Osteoblast (primary cell): ENCODE data around the gene SPI1. TPM values are rescaled to one million over a fixed set of nuclear protein-coding genes. Genes with fewer than 3 reads are reported as not detected.

Experiments
- DNase-seq: peaks from one replicate; pipeline ENCODE4 v3.0.0; 2011; ENCODE audit warnings: low spot score, mixed read lengths; ENCODE audit not compliant: insufficient read length; ENCODE audit errors: missing footprints
- H2AFZ ChIP-seq: 2 replicates; pipeline ENCODE4 v1.6.0; 2011; ENCODE audit warnings: mild to moderate bottlenecking, low read length
- H3K27ac ChIP-seq: 2 replicates; pipeline ENCODE4 v1.5.1; 2011; ENCODE audit warnings: mild to moderate bottlenecking, low read depth, low read length, moderate library complexity
- H3K27me3 ChIP-seq: 2 replicates; pipeline ENCODE4 v1.6.0; 2012; ENCODE audit warnings: mild to moderate bottlenecking, control low read depth, inconsistent platforms, low read length, moderate library complexity; ENCODE audit not compliant: insufficient read depth
- H3K36me3 ChIP-seq: 2 replicates; pipeline ENCODE4 v1.5.1; 2011; ENCODE audit warnings: mild to moderate bottlenecking, low read length, control low read depth, moderate library complexity; ENCODE audit not compliant: insufficient read depth
- H3K4me1 ChIP-seq: 2 replicates; pipeline ENCODE4 v1.5.1; 2011; ENCODE audit warnings: mild to moderate bottlenecking, low read length, control low read depth, moderate library complexity; ENCODE audit not compliant: insufficient read depth
- H3K4me2 ChIP-seq: 2 replicates; pipeline ENCODE4 v1.6.0; 2011; ENCODE audit warnings: mild to moderate bottlenecking, low read length; ENCODE audit not compliant: insufficient read depth
- H3K4me3 ChIP-seq: fragments of 200-600 bp; sonication (generic); 3 replicates; pipeline ENCODE4 v1.5.1; 2012; ENCODE audit warnings: mild to moderate bottlenecking, low read length, inconsistent platforms; ENCODE audit not compliant: insufficient read depth
- H3K79me2 ChIP-seq: 2 replicates; pipeline ENCODE4 v1.6.0; 2012; ENCODE audit warnings: mild to moderate bottlenecking, low read length, control low read depth, inconsistent platforms; ENCODE audit not compliant: insufficient read depth
- H3K9me3 ChIP-seq: 2 replicates; pipeline ENCODE4 v1.5.1; 2011; ENCODE audit warnings: low read depth, low read length, control low read depth
- H4K20me1 ChIP-seq: 2 replicates; pipeline ENCODE4 v1.6.0; 2012; ENCODE audit warnings: mild to moderate bottlenecking, low read length, control low read depth; ENCODE audit not compliant: insufficient read depth
- total RNA-seq: library from RNA; depleted of rRNA; stranded (reverse); fragments of >200 nt; gene quantifications from 2 replicates; pipeline ENCODE4 v1.2.3, GENCODE V29; 2012
- TF ChIP-seq, protein P1 (sequence below): IDR thresholded peaks from 2 replicates; pipeline ENCODE4 v1.5.1; 2011; ENCODE audit warnings: mild to moderate bottlenecking, low read depth, low read length, moderate library complexity; ENCODE audit errors: extremely low read depth

SPI1 gene
- total RNA-seq, 1 donor, result not detected

DNA sequence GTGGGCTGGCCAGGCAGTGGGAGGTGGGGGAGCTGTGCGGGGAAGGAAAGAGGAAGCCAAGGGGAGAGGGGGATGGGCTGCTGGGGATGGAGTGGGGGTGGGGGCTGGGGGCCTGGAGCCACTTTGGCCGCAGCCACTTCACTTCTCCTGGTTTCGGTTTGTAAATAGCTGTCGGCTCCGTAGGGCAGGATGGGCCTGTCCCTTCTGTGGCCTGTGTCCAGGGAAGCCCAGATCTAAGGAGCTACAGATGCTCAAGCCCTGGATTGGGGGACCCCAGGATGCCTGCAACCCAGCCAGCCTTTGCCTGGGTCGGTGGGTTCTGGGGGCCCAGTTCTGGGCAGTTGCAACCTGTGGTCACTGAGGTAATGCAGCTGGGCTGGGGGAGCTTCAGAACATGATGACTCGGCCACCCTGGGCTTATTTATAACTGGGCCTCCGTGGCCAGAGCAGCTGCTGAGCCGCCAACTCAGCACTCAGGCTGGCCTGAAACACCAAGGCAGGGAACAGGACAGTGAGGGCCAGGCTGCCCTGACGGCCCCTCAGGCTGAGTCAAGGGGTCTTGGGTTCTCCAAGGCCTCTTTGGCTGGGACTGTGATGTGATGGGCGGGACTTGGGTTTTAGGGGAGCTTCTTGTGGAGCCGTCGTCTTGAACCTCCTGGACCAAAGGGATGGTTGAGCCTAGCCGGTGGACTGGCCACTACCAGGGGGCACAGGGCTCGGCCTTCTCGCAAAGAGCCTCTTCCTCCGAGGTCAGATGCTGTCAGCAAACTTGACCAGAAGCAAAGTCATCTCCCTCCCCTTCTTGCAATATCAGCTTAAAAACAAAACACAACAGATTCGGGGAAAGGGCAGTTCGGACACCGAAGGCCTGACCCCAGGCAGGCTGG, 15.1 kb upstream of the SPI1 start:
- no peak overlapping the region for H3K4me2 ChIP-seq
- H3K27ac ChIP-seq, result peak overlapping the region; percentile 85

DNA sequence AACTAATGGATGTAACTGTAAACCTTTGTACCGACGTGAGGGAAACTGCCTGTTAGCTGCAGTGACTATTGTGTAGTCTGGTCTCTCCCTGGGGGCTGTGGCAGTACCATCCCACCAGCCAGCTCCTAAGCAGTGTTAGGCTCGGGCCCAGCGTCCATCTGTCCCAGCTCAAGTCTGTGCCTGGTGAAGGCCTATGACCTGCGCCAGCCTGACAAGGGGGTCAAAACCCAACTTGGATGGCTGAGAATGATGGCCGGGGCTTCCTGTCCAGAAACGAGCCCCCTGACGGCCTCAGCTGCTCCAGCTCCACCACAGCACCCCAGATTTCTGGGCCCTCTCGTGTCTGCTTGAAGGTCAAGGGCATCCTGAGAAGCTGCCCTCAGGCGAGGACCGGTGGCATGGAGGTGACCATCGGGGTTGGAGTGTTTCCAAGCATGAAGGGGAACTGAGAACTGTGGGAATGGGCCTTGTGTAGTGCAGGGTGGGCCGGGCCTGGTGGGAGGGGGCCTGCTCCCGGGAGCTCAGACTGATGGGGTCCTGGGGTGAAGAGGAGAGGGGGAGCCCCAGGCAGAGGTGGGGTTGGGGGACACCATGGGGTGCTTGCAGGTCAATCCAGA, 14.3 kb upstream of the SPI1 start:
- Histone ChIP-seq H3K36me3 (no peaks in the 10 kb centered on the region), H3K4me1 (peaks cover 9% of the 10 kb centered on the region), H3K4me3 (no peak overlapping the region), H3K9me3 (no peaks in the 10 kb centered on the region), H3K79me2 (no peaks in the 10 kb centered on the region), H2AFZ (no peak overlapping the region), H3K4me2 (no peak overlapping the region), H3K27ac (no peak overlapping the region), H3K27me3 (no peaks in the 10 kb centered on the region), H4K20me1 (no peaks in the 10 kb centered on the region)
- TF ChIP-seq, protein P1, sequence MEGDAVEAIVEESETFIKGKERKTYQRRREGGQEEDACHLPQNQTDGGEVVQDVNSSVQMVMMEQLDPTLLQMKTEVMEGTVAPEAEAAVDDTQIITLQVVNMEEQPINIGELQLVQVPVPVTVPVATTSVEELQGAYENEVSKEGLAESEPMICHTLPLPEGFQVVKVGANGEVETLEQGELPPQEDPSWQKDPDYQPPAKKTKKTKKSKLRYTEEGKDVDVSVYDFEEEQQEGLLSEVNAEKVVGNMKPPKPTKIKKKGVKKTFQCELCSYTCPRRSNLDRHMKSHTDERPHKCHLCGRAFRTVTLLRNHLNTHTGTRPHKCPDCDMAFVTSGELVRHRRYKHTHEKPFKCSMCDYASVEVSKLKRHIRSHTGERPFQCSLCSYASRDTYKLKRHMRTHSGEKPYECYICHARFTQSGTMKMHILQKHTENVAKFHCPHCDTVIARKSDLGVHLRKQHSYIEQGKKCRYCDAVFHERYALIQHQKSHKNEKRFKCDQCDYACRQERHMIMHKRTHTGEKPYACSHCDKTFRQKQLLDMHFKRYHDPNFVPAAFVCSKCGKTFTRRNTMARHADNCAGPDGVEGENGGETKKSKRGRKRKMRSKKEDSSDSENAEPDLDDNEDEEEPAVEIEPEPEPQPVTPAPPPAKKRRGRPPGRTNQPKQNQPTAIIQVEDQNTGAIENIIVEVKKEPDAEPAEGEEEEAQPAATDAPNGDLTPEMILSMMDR, result no peak
- peak; percentile 69 for DNase-seq

More for the DNA sequence above, 15.1 kb upstream of the SPI1 start:
- peak; percentile 97 for DNase-seq
- Histone ChIP-seq H3K36me3 (no peaks in the 10 kb centered on the region), H3K4me1 (peaks cover 9% of the 10 kb centered on the region), H3K79me2 (no peaks in the 10 kb centered on the region), H3K9me3 (no peaks in the 10 kb centered on the region), H2AFZ (peak overlapping the region; percentile 88), H3K4me3 (no peak overlapping the region), H3K27me3 (no peaks in the 10 kb centered on the region), H4K20me1 (no peaks in the 10 kb centered on the region)
- TF ChIP-seq, protein P1, result no peak

DNA sequence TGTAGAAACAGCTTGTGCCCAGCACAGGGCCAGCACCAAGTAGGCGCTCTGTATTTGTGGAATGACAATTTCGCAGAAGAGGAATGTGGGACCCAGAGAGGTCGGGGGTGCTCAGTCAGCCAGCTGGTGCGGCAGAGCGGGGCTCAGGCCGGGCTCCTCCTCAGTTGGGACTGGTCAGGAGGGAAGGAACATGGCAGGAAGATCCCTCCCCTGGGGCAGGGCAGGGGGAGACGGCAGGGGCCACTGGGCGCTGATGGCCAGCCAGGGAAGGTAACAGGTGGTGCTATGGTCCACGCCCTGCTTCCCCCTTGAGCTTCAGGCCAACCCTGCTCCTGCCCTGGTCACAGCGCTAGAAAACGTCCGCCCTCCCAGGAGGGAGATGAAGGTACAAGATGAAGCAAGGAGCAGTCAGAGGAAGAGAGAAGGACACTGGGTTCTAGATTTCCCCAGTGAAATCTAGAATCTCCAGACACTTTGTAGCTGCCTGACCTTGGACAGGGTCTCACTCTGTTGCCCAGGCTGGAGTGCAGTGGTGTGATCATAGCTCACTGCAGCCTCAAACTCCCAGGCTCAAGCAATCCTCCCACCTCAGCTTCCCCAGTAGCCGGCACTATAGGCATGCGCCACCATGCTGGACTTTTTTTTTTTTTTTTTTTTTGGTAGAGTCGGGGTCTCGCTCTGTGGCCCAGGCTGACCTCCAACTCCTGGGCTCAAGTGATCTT, 13.5 kb upstream of the SPI1 start:
- Histone ChIP-seq H3K27ac (no peak overlapping the region), H3K4me1 (peaks cover 9% of the 10 kb centered on the region), H2AFZ (no peak overlapping the region), H4K20me1 (no peaks in the 10 kb centered on the region), H3K27me3 (no peaks in the 10 kb centered on the region), H3K4me3 (no peak overlapping the region), H3K79me2 (no peaks in the 10 kb centered on the region), H3K9me3 (no peaks in the 10 kb centered on the region), H3K36me3 (no peaks in the 10 kb centered on the region), H3K4me2 (no peak overlapping the region)
- TF ChIP-seq, protein P1, result no peak
- peak; percentile 63 for DNase-seq

DNA sequence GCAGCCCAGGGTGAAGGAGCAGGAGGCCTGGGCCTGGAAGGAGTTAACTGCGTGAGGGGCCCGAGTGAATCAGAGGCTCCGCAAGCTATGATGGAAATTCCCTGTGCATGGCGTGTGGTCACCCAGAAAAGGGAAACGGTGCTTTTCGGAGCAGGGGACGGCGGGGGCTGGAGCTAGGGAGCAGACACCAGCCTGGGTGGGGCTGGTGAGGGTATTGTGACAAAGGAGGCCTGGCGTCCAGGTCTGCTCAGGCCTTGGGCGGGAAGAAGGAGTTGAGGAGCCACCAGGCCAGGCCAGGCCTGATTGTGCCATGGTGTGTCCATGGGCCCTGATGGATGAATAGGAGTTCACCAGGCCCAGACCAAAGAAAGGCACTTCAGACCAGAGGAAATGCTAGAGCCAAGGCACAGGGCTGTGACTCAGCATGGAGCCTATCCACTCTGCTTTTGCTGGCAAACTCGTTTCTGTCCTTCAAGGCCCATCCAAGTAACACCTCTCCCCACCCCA, 12.8 kb upstream of the SPI1 start:
- TF ChIP-seq, protein P1, result no peak
- H3K4me1 ChIP-seq, result peaks cover 9% of the 10 kb centered on the region
- DNase-seq, result peak; percentile 47
- H4K20me1 ChIP-seq, result no peaks in the 10 kb centered on the region
- no peaks in the 10 kb centered on the region for H3K79me2 ChIP-seq
- no peak overlapping the region for H3K27ac ChIP-seq
- no peaks in the 10 kb centered on the region for H3K9me3 ChIP-seq
- H3K36me3 ChIP-seq, result no peaks in the 10 kb centered on the region
- no peak overlapping the region for H3K4me2 ChIP-seq
- no peak overlapping the region for H2AFZ ChIP-seq
- no peaks in the 10 kb centered on the region for H3K27me3 ChIP-seq
- H3K4me3 ChIP-seq, result no peak overlapping the region
